Cardiac fibroblast (primary cell): ENCODE measurements around the gene NHS.

Experiments
- DNase-seq, 2 donors: peaks; one replicate each; pipeline versions ENCODE4 v3.0.0 to v3.0.0-alpha.2; 2010; ENCODE audit warnings: low read depth in 2 of 2
- H3K4me3 ChIP-seq, 2 donors: replicated peaks in 1 of 2; 1 replicate in 1 of 2; 2 replicates in 1 of 2; pipeline ENCODE4 v1.5.1; 2011; ENCODE audit warnings: low read depth in 2 of 2, low read length in 2 of 2, mild to moderate bottlenecking in 2 of 2, moderate library complexity in 1 of 2
- CTCF ChIP-seq: IDR thresholded peaks from one replicate; pipeline ENCODE4 v1.5.1; 2011; ENCODE audit warnings: low read depth, mild to moderate bottlenecking, low read length, inconsistent platforms

Gene NHS

GRCh38 chrX:17475449-17476217 is 100.6 kb downstream of the NHS start:
- no peak for TF ChIP-seq CTCF
- H3K4me3 ChIP-seq, result no peak overlapping the region
- DNase-seq, result peak; percentile 36 to 38

GRCh38 chrX:17476411-17476810 is 101.4 kb downstream of the NHS start:
- DNase-seq, result no peak
- no peak overlapping the region for H3K4me3 ChIP-seq
- no peak for TF ChIP-seq CTCF

GRCh38 chrX:17481086-17481485 is 106.1 kb downstream of the NHS start:
- no peak for DNase-seq
- no peak overlapping the region for H3K4me3 ChIP-seq
- TF ChIP-seq CTCF, result no peak

GRCh38 chrX:17484592-17484991 is 109.6 kb downstream of the NHS start:
- H3K4me3 ChIP-seq, result no peak overlapping the region
- TF ChIP-seq CTCF, result no peak
- no peak for DNase-seq

GRCh38 chrX:17485391-17485790 is 110.4 kb downstream of the NHS start:
- TF ChIP-seq CTCF, result no peak
- no peak overlapping the region for H3K4me3 ChIP-seq
- DNase-seq, result no peak

- peak; percentile 29 to 36 for DNase-seq
- H3K4me3 ChIP-seq, result no peak overlapping the region
- no peak for TF ChIP-seq CTCF
Measured at GRCh38 chrX:17488036-17488435, 113.0 kb downstream of the NHS start.

GRCh38 chrX:17494216-17494615 is 119.2 kb downstream of the NHS start:
- H3K4me3 ChIP-seq, result no peak overlapping the region
- TF ChIP-seq CTCF, result no peak
- DNase-seq, result no peak
